Measurements from ENCODE around the gene ABL1.

Gene ABL1

GRCh38 chr9:130893341-130894101 is 58.5 kb downstream of the ABL1 start:
- no peak for DNase-seq

- DNase-seq, result no peak
Measured at GRCh38 chr9:130894546-130894945, 59.5 kb downstream of the ABL1 start.

- no peak for DNase-seq
Measured at GRCh38 chr9:130895038-130895437, 60.0 kb downstream of the ABL1 start.

- no peak for DNase-seq
Measured at GRCh38 chr9:130895481-130896232, 60.6 kb downstream of the ABL1 start.

DNA sequence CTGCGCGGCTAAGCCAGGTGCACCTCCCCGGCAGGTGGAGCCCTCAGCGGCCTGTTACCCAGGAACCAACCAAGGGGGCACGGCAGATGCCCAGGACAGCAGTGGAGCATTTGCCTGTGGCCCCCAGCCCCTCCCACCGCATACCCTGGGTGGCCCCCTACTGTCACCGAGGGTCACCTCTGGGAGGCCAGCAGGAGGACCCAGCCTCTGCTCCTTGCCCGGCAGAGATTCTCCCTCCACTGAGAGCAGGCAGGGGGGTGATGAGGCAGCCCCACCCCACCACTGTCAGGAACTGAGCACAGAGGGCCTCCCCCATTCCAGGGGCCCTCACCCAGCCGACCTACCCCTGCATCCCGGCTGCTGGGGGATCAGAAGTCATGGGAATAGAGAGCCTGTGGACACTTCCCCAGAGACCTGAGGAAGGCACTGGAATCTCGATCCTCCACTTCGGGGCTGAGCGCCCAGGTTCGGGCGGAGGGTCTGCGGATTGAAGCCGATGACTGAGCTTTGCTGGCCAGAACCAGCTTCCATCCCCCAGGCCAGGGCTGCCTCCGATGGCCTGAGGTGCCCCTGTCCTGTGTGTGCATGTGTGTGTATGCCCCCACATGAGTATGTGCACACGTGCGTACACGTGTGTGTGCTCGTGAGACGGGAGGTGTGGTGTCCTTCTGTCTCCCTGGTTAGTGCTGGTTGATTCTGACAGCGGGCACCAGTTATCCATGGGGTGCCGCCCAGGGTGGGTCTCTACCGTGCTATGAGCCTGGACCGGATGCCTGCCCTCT is 61.4 kb downstream of the ABL1 start, which contains the start of gene QRFP:
Gene QRFP, minus strand, starts transcription at position 580 of the 782 bp plus-strand sequence. CDS start 2,974 bp downstream, outside the sequence.
- no peak for DNase-seq

- no peak for DNase-seq
Measured at GRCh38 chr9:130897105-130897751, 62.2 kb downstream of the ABL1 start.

- no peak for DNase-seq
Measured at GRCh38 chr9:130897848-130898551, 62.9 kb downstream of the ABL1 start.

DNA sequence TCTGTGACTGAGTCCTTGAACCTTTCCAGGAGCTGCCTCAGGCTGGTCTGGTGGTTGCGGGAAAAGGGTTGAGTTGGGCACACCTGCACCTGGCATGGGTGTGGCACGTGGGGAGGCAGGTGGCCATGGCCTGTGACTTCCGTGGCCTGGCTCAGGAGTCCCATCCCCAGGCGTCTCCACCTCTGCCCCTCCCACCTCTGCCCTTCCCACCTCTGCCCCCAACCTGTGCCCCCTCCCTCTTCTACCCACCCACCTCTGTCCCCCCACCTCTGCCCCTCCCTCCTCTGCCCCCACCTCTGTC is 63.4 kb downstream of the ABL1 start:
- no peak for DNase-seq

GRCh38 chr9:130899051-130899748 is 64.1 kb downstream of the ABL1 start:
- DNase-seq, result no peak

DNA sequence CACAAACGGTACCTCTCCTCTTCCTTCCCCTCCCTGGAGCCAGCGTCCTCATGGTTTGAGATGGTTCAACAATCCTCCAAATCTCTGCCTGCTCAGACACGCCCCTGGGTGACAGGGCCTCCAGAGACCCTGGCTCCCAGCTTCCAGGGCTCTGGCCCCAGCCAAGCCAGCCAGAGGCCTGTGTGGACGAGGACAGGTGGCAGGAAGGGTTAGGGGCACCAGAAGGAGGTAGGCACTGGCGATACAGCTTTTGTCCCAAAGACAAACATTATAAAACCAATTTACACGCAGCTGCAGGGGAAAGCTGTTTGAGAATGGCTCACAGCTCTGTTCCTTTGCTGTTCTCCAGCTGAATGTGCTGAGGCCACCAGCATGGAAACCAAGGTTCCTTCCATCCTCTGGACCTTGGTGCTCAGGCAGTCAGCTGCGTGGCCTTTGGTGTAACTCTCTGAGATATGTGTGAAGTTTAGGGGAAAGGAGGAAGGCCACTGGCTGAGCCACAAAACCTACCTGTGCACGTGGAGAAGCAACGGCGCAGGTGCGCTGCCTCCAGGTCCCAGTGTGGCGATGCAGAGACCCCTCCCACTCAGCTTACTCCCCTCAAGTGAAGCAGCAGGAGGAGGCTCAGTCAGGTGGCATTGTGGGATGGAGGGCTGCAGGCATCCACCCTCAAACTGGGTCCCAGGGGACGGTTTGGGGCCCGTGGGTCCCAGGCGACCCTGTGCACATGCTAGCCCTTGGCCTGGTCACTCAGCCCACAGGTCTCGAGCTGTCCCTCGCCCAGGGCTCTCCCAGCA is 65.8 kb downstream of the ABL1 start:
- DNase-seq, result no peak

GRCh38 chr9:130901498-130902203 is 66.6 kb downstream of the ABL1 start:
- no peak for DNase-seq

DNA sequence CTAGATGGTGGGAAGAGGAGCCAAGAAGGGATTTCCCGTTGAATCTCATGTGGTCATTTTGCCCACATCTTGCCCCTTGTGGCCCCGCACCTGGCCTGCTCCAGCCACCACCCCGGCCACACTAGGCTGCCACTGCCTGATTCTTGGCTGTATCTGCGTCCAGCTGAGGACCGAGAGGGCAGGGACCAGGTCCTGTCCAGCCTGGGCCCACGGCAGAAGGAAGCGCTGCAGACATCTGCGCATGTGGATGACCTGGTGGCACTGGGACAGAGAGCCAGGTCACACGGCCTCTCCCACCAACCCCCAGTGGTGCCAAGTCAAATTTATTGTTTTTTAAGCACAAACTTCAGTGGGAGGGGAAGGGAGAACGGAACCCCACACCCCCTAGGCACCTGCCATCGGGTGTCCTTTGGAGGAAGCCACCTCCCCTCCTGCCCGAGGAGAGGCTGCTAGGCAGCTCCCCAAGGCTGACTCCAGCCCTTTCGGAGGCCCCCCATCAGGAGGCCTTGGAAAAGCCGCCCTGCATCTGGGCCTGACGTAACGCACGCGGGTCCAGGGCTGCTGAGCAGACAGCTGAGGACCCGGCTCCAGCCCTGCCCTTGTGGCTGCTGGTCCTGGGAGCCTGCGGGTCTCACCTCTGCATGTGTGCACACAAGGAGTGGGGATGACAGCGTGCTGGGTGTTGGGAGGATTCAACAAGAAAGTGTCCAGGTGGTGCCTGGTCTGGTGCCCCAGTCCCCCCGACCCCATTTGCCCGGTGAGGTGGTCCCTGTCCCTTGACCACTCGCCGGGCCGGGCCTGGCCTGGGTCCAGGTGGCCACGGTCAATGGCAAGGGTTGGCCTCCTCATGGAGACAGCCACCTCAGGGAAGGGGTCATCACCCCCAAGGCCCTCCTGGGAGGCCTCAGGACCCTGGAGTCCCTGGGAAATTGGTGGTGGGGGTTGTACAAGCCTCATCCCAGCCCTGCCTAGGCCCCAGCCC is 67.4 kb downstream of the ABL1 start:
- no peak for DNase-seq

- no peak for DNase-seq
Measured at GRCh38 chr9:130903194-130904069, 68.4 kb downstream of the ABL1 start.

GRCh38 chr9:130904070-130905044 is 69.3 kb downstream of the ABL1 start:
- DNase-seq, result no peak

GRCh38 chr9:130905125-130905901 is 70.3 kb downstream of the ABL1 start:
- no peak for DNase-seq

Data from NCI-H748 treated with DMSO at 0.1 percent for 48 hours (cell line).